NK-92 (cell line): ENCODE measurements around the gene SP2.

Source experiments
- DNase-seq: peaks from one replicate; lab custom pipeline; 2025; ENCODE audit not compliant: unreplicated experiment; lab: John Stamatoyannopoulos, UW

SP2 gene

GRCh38 chr17:47970725-47971499, 74.9 kb downstream of the SP2 start, which contains the start of gene CDK5RAP3:
TSS of gene CDK5RAP3 (plus strand) at chr17:47971113. CDS start at chr17:47971147, 34 bp downstream.
- DNase-seq, result peak; percentile 87

- DNase-seq, result no peak
Observed at GRCh38 chr17:47973541-47973940, 77.5 kb downstream of the SP2 start.

DNA sequence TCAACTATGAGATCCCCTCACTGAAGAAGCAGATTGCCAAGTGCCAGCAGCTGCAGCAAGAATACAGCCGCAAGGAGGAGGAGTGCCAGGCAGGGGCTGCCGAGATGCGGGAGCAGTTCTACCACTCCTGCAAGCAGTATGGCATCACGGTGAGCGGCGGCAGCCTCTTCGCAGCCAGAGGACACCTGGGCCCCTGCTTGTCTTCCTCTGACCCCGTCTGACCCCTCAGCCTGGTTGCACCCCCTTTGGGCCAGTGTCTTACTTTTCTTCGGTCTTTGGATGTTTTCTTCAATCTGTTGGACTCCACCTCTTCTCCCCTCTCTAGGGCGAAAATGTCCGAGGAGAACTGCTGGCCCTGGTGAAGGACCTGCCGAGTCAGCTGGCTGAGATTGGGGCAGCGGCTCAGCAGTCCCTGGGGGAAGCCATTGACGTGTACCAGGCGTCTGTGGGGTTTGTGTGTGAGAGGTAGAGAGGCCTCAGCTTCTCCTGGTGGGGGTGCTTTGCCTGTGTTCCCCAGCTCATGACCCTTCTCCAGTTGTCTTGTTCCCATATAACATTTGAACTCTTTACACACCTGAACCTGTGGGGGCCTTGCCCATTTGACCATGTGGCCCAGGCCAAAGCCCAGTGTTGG, 79.3 kb downstream of the SP2 start:
- DNase-seq, result no peak

DNA sequence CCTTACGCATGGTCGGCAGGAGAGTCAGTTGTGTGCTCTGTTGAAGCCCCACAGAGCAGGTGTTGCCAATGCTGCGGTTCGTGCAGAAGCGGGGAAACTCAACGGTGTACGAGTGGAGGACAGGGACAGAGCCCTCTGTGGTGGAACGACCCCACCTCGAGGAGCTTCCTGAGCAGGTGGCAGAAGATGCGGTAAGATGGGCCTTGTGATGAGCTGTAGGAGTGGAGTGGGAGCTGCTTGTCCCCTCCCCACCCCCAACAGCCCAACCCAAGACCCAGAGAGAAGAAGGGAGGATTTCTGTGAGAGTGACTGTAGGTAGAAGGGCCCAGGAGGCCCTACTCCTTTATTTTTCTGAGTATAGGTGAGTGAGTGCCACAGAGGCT, 79.8 kb downstream of the SP2 start:
- no peak for DNase-seq

GRCh38 chr17:47978324-47978723, 82.3 kb downstream of the SP2 start:
- no peak for DNase-seq
